Cardiac fibroblast (primary cell): ENCODE results near the gene PEAK1.

ENCODE experiments used
- DNase-seq, 2 donors: peaks; one replicate each; pipeline versions ENCODE4 v3.0.0 to v3.0.0-alpha.2; 2010; ENCODE audit warnings: low read depth in 2 of 2
- H3K4me3 ChIP-seq, 2 donors: replicated peaks in 1 of 2; 1 replicate in 1 of 2; 2 replicates in 1 of 2; pipeline ENCODE4 v1.5.1; 2011; ENCODE audit warnings: low read depth in 2 of 2, low read length in 2 of 2, mild to moderate bottlenecking in 2 of 2, moderate library complexity in 1 of 2
- CTCF ChIP-seq: IDR thresholded peaks from one replicate; pipeline ENCODE4 v1.5.1; 2011; ENCODE audit warnings: low read depth, mild to moderate bottlenecking, low read length, inconsistent platforms

The PEAK1 gene

GRCh38 chr15:77087213-77087612, 332.7 kb downstream of the PEAK1 start:
- H3K4me3 ChIP-seq: no peak overlapping the region
- no peak for DNase-seq
- no peak for TF ChIP-seq CTCF

GRCh38 chr15:77085297-77085696, 334.6 kb downstream of the PEAK1 start:
- peak; percentile 37 to 52 for DNase-seq

GRCh38 chr15:77084436-77084835, 335.5 kb downstream of the PEAK1 start:
- no peak for DNase-seq
- H3K4me3 ChIP-seq: no peak overlapping the region
- no peak for TF ChIP-seq CTCF

More at GRCh38 chr15:77085297-77085696, 334.6 kb downstream of the PEAK1 start:
- no peak for TF ChIP-seq CTCF
- H3K4me3 ChIP-seq: no peak overlapping the region

GRCh38 chr15:77083381-77084160, 336.3 kb downstream of the PEAK1 start:
- TF ChIP-seq CTCF: no peak
- peak overlapping the region; percentile 17 to 22 for H3K4me3 ChIP-seq
- peak; percentile 59 to 67 for DNase-seq

- TF ChIP-seq CTCF: no peak
- no peak overlapping the region for H3K4me3 ChIP-seq
- no peak for DNase-seq
Measured at GRCh38 chr15:77081971-77082370, 337.9 kb downstream of the PEAK1 start.

- no peak overlapping the region for H3K4me3 ChIP-seq
- no peak for TF ChIP-seq CTCF
- peak in 1 of 2 donors; percentile 35 for DNase-seq
Measured at GRCh38 chr15:77076323-77076915, 343.5 kb downstream of the PEAK1 start.
